BLaER1 (cell line): Measurements from ENCODE around the gene CCDC197.

Experiments
- H3K27ac ChIP-seq: shearing (Covaris generic); formaldehyde crosslinking; 2 replicates; pipeline ENCODE4 v1.8.1; 2022
- H3K27me3 ChIP-seq: shearing (Covaris generic); formaldehyde crosslinking; 2 replicates; pipeline ENCODE4 v1.8.1; 2022
- H3K36me3 ChIP-seq: shearing (Covaris generic); formaldehyde crosslinking; 2 replicates; pipeline ENCODE4 v1.8.1; 2022
- H3K4me1 ChIP-seq: shearing (Covaris generic); formaldehyde crosslinking; 2 replicates; pipeline ENCODE4 v1.8.1; 2022
- H3K4me2 ChIP-seq: shearing (Covaris generic); formaldehyde crosslinking; 2 replicates; pipeline ENCODE4 v1.8.1; 2022
- H3K4me3 ChIP-seq: shearing (Covaris generic); formaldehyde crosslinking; 2 replicates; pipeline ENCODE4 v1.8.1; 2022
- H3K9ac ChIP-seq: shearing (Covaris generic); formaldehyde crosslinking; 2 replicates; pipeline ENCODE4 v1.8.1; 2022
- H3K9me3 ChIP-seq: shearing (Covaris generic); formaldehyde crosslinking; 2 replicates; pipeline ENCODE4 v1.8.1; 2022
- H4K20me1 ChIP-seq: shearing (Covaris generic); formaldehyde crosslinking; 2 replicates; pipeline ENCODE4 v1.8.1; 2022
- Cebpa-rat ChIP-seq: shearing (Covaris generic); IDR thresholded peaks from 2 replicates; pipeline ENCODE4 v1.8.1; 2022

CCDC197 gene

GRCh38 chr14:94037954-94038353 lies 40.9 kb downstream of the CCDC197 start:
- Histone ChIP-seq H3K4me1 (no peaks in the 10 kb centered on the region), H3K9me3 (peaks cover 5% of the 10 kb centered on the region; the same call in 1 of the 2 replicates), H4K20me1 (no peaks in the 10 kb centered on the region), H3K4me2 (no peak overlapping the region), H3K36me3 (peaks cover 4% of the 10 kb centered on the region; the same call in 1 of the 2 replicates), H3K27me3 (no peaks in the 10 kb centered on the region), H3K9ac (no peak overlapping the region), H3K27ac (no peak overlapping the region), H3K4me3 (no peak overlapping the region)
- TF ChIP-seq Cebpa-rat: no peak

- Histone ChIP-seq H3K4me1 (no peaks in the 10 kb centered on the region), H3K4me3 (no peak overlapping the region), H3K9ac (no peak overlapping the region), H3K27me3 (no peaks in the 10 kb centered on the region), H4K20me1 (no peaks in the 10 kb centered on the region), H3K9me3 (peaks cover 5% of the 10 kb centered on the region; the same call in 1 of the 2 replicates), H3K4me2 (no peak overlapping the region), H3K36me3 (peaks cover 10% of the 10 kb centered on the region; the same call in 1 of the 2 replicates), H3K27ac (no peak overlapping the region)
- no peak for TF ChIP-seq Cebpa-rat
Measured at GRCh38 chr14:94038510-94038909, 41.4 kb downstream of the CCDC197 start.

GRCh38 chr14:94038921-94039629 lies 42.0 kb downstream of the CCDC197 start:
- Histone ChIP-seq H3K27ac (no peak overlapping the region), H4K20me1 (0 out of 2 replicates have a peak, but pooled peaks cover 4% of the 10 kb centered on the region), H3K9me3 (peaks cover 5% of the 10 kb centered on the region; the same call in 1 of the 2 replicates), H3K27me3 (no peaks in the 10 kb centered on the region), H3K36me3 (peaks cover 15% of the 10 kb centered on the region), H3K4me2 (no peak overlapping the region), H3K9ac (no peak overlapping the region), H3K4me1 (no peaks in the 10 kb centered on the region), H3K4me3 (no peak overlapping the region)
- no peak for TF ChIP-seq Cebpa-rat

GRCh38 chr14:94040247-94040646 lies 43.1 kb downstream of the CCDC197 start:
- Histone ChIP-seq H3K27ac (no peak overlapping the region), H4K20me1 (peaks cover 15% of the 10 kb centered on the region), H3K27me3 (no peaks in the 10 kb centered on the region), H3K4me3 (no peak overlapping the region), H3K4me1 (no peaks in the 10 kb centered on the region), H3K9me3 (no peaks in the 10 kb centered on the region), H3K9ac (no peak overlapping the region), H3K36me3 (peaks cover 24% of the 10 kb centered on the region), H3K4me2 (no peak overlapping the region)
- TF ChIP-seq Cebpa-rat: no peak

GRCh38 chr14:94040796-94041195 lies 43.7 kb downstream of the CCDC197 start:
- no peak for TF ChIP-seq Cebpa-rat
- Histone ChIP-seq H3K27me3 (no peaks in the 10 kb centered on the region), H3K36me3 (peaks cover 29% of the 10 kb centered on the region)

GRCh38 chr14:94041551-94042346 lies 44.6 kb downstream of the CCDC197 start:
- H3K9me3 ChIP-seq: no peaks in the 10 kb centered on the region
- no peak overlapping the region for H3K9ac ChIP-seq
- H3K4me2 ChIP-seq: no peak overlapping the region

More at GRCh38 chr14:94040796-94041195, 43.7 kb downstream of the CCDC197 start:
- no peaks in the 10 kb centered on the region for H3K9me3 ChIP-seq
- H3K4me2 ChIP-seq: no peak overlapping the region
- no peaks in the 10 kb centered on the region for H3K4me1 ChIP-seq
- H3K4me3 ChIP-seq: no peak overlapping the region
- no peak overlapping the region for H3K9ac ChIP-seq
- H4K20me1 ChIP-seq: peaks cover 21% of the 10 kb centered on the region
- H3K27ac ChIP-seq: no peak overlapping the region

GRCh38 chr14:94042433-94043091 lies 45.5 kb downstream of the CCDC197 start:
- no peak for TF ChIP-seq Cebpa-rat
- Histone ChIP-seq H3K36me3 (peaks cover 47% of the 10 kb centered on the region), H3K4me3 (no peak overlapping the region), H3K4me2 (no peak overlapping the region), H3K9ac (no peak overlapping the region), H3K4me1 (no peaks in the 10 kb centered on the region), H3K9me3 (no peaks in the 10 kb centered on the region), H4K20me1 (peaks cover 38% of the 10 kb centered on the region), H3K27me3 (no peaks in the 10 kb centered on the region), H3K27ac (no peak overlapping the region)

More at GRCh38 chr14:94041551-94042346, 44.6 kb downstream of the CCDC197 start:
- Histone ChIP-seq H4K20me1 (peaks cover 30% of the 10 kb centered on the region), H3K36me3 (peaks cover 39% of the 10 kb centered on the region), H3K4me3 (no peak overlapping the region), H3K27me3 (no peaks in the 10 kb centered on the region), H3K4me1 (no peaks in the 10 kb centered on the region), H3K27ac (no peak overlapping the region)
- no peak for TF ChIP-seq Cebpa-rat

GRCh38 chr14:94043111-94043755 lies 46.1 kb downstream of the CCDC197 start:
- Histone ChIP-seq H4K20me1 (peaks cover 45% of the 10 kb centered on the region), H3K4me3 (no peak overlapping the region), H3K9me3 (no peaks in the 10 kb centered on the region), H3K27ac (no peak overlapping the region), H3K4me2 (no peak overlapping the region), H3K27me3 (no peaks in the 10 kb centered on the region), H3K4me1 (no peaks in the 10 kb centered on the region), H3K9ac (no peak overlapping the region), H3K36me3 (peaks cover 54% of the 10 kb centered on the region)
- no peak for TF ChIP-seq Cebpa-rat

- Histone ChIP-seq H4K20me1 (peaks cover 52% of the 10 kb centered on the region), H3K4me2 (no peak overlapping the region), H3K9ac (no peak overlapping the region), H3K36me3 (peaks cover 60% of the 10 kb centered on the region), H3K27ac (no peak overlapping the region), H3K4me1 (no peaks in the 10 kb centered on the region), H3K9me3 (no peaks in the 10 kb centered on the region), H3K4me3 (no peak overlapping the region), H3K27me3 (no peaks in the 10 kb centered on the region)
- TF ChIP-seq Cebpa-rat: no peak
Measured at GRCh38 chr14:94043756-94044475, 46.8 kb downstream of the CCDC197 start.
